AG04449 (cell line): ENCODE data around the gene CUL2.

Source experiments
- CTCF ChIA-PET: fragments of 350-600 bp; formaldehyde crosslinking; extraction: SDS; loops from one replicate; lab custom pipeline; 2021; ENCODE audit warnings: antibody characterized with exemption; lab: Yijun Ruan, JAX
- POLR2A ChIA-PET: fragments of 400-600, 350-600 bp; formaldehyde crosslinking; extraction: SDS; loops from one replicate; lab custom pipeline; 2020; ENCODE audit warnings: antibody characterized with exemption, inconsistent platforms; lab: Yijun Ruan, JAX
- DNase-seq: peaks from one replicate; pipeline ENCODE4 v3.0.0-alpha.2; 2010; ENCODE audit warnings: low read depth, low spot score
- H3K4me3 ChIP-seq: 2 replicates; pipeline ENCODE4 v1.5.1; 2011; ENCODE audit warnings: low read depth, mild to moderate bottlenecking, control low read depth, low read length
- TF ChIP-seq, protein P1 (sequence below): IDR thresholded peaks from one replicate; pipeline ENCODE4 v1.5.1; 2011; ENCODE audit warnings: mild to moderate bottlenecking, moderate library complexity, low read length, control low read depth, inconsistent platforms; ENCODE audit not compliant: insufficient read depth; ENCODE audit errors: missing control alignments

The CUL2 gene

DNA sequence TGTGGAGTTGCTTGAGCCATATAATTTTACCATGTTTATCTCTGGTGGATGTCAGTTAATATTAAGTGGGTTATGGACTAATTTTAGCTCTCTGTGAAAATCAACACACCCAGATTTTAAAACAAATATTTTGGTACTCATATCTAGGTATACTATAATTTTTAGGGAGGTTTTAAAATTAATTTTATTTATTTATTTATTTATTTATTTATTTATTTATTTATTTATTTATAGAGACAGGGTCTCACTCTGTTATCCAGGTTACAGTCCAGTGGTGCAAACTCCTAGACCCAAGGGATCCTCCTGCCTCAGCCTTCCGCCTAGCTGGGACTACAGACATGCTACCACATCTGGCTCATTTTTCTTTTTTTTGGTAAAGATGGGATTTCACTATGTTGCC lies 29.2 kb upstream of the CUL2 start:
- no peak overlapping the region for H3K4me3 ChIP-seq
- CTCF ChIA-PET = interaction anchor here (0.6 to 10.1 kb wide), 21 partner anchors 11 to 1661 kb away, joined by 3 to 283 read pairs (median 6); no protein-coding TSS in a partner anchor
- TF ChIP-seq, protein P1, sequence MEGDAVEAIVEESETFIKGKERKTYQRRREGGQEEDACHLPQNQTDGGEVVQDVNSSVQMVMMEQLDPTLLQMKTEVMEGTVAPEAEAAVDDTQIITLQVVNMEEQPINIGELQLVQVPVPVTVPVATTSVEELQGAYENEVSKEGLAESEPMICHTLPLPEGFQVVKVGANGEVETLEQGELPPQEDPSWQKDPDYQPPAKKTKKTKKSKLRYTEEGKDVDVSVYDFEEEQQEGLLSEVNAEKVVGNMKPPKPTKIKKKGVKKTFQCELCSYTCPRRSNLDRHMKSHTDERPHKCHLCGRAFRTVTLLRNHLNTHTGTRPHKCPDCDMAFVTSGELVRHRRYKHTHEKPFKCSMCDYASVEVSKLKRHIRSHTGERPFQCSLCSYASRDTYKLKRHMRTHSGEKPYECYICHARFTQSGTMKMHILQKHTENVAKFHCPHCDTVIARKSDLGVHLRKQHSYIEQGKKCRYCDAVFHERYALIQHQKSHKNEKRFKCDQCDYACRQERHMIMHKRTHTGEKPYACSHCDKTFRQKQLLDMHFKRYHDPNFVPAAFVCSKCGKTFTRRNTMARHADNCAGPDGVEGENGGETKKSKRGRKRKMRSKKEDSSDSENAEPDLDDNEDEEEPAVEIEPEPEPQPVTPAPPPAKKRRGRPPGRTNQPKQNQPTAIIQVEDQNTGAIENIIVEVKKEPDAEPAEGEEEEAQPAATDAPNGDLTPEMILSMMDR = no peak
- DNase-seq = no peak
- POLR2A ChIA-PET = no interaction called here

DNA sequence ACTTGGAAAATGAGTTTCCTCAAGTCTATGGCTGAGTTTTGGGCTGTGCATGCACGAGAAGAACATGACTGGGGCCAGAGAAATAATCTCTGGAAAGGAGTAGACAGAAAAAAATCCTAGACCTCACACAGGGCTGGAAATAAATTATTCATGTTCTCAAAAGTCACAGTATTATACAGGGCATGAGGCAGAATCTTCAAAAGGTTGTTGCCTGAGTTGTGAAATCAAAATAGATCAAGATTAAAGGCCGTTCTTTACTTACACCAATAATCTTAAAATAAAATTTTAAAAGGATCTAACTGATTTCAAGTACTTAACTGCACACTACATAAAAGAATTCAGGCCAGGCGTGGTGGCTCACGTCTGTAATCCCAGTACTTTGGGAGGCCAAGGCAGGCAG lies 22.4 kb upstream of the CUL2 start:
- no peak overlapping the region for H3K4me3 ChIP-seq
- POLR2A ChIA-PET = no interaction called here
- TF ChIP-seq, protein P1 = no peak
- CTCF ChIA-PET = interaction anchor here (1.5 kb wide), 1 partner anchor 8 kb away, joined by 3 read pairs; no protein-coding TSS in a partner anchor
- no peak for DNase-seq

GRCh38 chr10:35103882-35104281 lies 13.7 kb upstream of the CUL2 start:
- DNase-seq = no peak
- TF ChIP-seq, protein P1 = no peak
- CTCF ChIA-PET = interaction anchor here (1.2 kb wide), 1 partner anchor 16 kb away, joined by 4 read pairs; no protein-coding TSS in a partner anchor
- POLR2A ChIA-PET = no interaction called here
- no peak overlapping the region for H3K4me3 ChIP-seq

- ChIA-PET POLR2A (no interaction called here), CTCF (interaction anchor here (1.3 kb wide), 1 partner anchor 22 kb away, joined by 3 read pairs; no protein-coding TSS in a partner anchor)
- no peak for DNase-seq
- TF ChIP-seq, protein P1 = no peak
- H3K4me3 ChIP-seq = no peak overlapping the region
These were observed 7.4 kb upstream of the CUL2 start for GRCh38 chr10:35097510-35097909.

DNA sequence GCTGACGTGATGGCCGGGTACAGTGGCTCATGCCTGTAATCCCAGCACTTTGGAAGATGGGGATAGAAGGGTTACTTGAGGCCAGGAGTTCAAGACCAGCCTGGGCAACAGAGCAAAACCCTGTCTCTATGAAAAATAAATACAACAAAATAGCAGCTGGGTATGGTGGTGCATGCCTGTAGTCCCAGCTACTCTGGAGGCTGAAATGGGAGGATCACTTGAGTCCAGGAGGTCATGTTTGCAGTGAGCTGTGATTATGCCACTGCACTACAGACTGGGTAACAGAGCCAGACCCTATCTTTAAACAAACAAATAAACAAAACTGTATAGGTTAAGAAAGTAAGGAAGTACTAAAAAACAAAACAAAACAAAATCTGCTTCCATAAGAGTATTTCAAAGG lies 6.2 kb upstream of the CUL2 start:
- TF ChIP-seq, protein P1 = no peak
- H3K4me3 ChIP-seq = no peak overlapping the region
- ChIA-PET POLR2A (no interaction called here), CTCF (interaction anchor here (1.7 kb wide), 1 partner anchor 30 kb away, joined by 4 read pairs; no protein-coding TSS in a partner anchor)
- DNase-seq = no peak

- POLR2A ChIA-PET = no interaction called here
- CTCF ChIA-PET = no interaction called here
- H3K4me3 ChIP-seq = no peak overlapping the region
- DNase-seq = no peak
- TF ChIP-seq, protein P1 = no peak
These were observed 2.7 kb upstream of the CUL2 start for GRCh38 chr10:35092851-35093250.
